HepG2 (cell line): ENCODE measurements around the gene RNF4. TPM values are rescaled to one million over a fixed set of nuclear protein-coding genes. Genes with fewer than 3 reads are reported as not detected.

Experiments
- ATAC-seq: fragments of 200-7000 bp; cut with Tn5 transposase; 3 replicates; pipeline ENCODE4 v1.9.1; 2020; ENCODE audit warnings: mild to moderate bottlenecking, moderate library complexity
- BruUV-seq: library from RNA; stranded (reverse); fragments of 400-500 nt; replicated peaks from 2 replicates; lab custom pipeline; 2021; lab: Mats Ljungman, UMichigan
- CTCF ChIA-PET: fragments of 300-600 bp; formaldehyde crosslinking; extraction: SDS; loops from one replicate; lab custom pipeline; 2021; ENCODE audit warnings: low total read pairs, inconsistent platforms, low intra/inter-chr PET ratio; lab: Yijun Ruan, JAX
- POLR2A ChIA-PET: fragments of 350-600 bp; sonication (Branson Sonifier 250); formaldehyde crosslinking; loops from one replicate; lab custom pipeline; 2020; ENCODE audit warnings: antibody characterized with exemption, inconsistent platforms; lab: Yijun Ruan, JAX
- DNase-seq: peaks from one replicate; pipeline ENCODE4 v3.0.0-alpha.2; 2015; ENCODE audit warnings: low spot score
- FAIRE-seq: peaks from 3 replicates; lab custom pipeline; 2011; peaks lifted over from hg19 to GRCh38; lab: Jason Lieb, UNC
- H2AFZ ChIP-seq: one replicate; pipeline ENCODE4 v1.6.1; 2011; ENCODE audit warnings: low read length, inconsistent platforms
- H3K27ac ChIP-seq: fragments of 300-600 bp; 3 replicates; pipeline ENCODE4 v1.8.0; 2011; ENCODE audit warnings: mixed run types, mild to moderate bottlenecking, mixed read lengths, low read length, inconsistent platforms; ENCODE audit not compliant: insufficient read depth; ENCODE audit errors: extremely low read length
- H3K27me3 ChIP-seq, 2 experiments: fragments of 200-600 bp in 1 of 2; 2 replicates in 1 of 2; 3 replicates in 1 of 2; pipeline versions ENCODE4 v1.6.0 to v1.8.0; 2011; ENCODE audit warnings: low read length in 2 of 2, mild to moderate bottlenecking in 2 of 2, moderate library complexity in 2 of 2, inconsistent platforms in 1 of 2; ENCODE audit not compliant: insufficient read depth in 2 of 2, control insufficient read depth in 1 of 2
- H3K36me3 ChIP-seq, 2 experiments: fragments of 200-600 bp in 1 of 2; replicated peaks in 1 of 2; 2 replicates in 1 of 2; 3 replicates in 1 of 2; pipeline versions ENCODE4 v1.5.1 to v1.8.0; 2011; ENCODE audit warnings: low read length in 2 of 2, inconsistent platforms in 1 of 2; ENCODE audit not compliant: insufficient read depth in 2 of 2, control insufficient read depth in 1 of 2
- H3K4me1 ChIP-seq: 2 replicates; pipeline ENCODE4 v1.5.1; 2012; ENCODE audit warnings: low read length, inconsistent platforms; ENCODE audit not compliant: insufficient read depth
- H3K4me2 ChIP-seq: 2 replicates; pipeline ENCODE4 v1.6.0; 2011; ENCODE audit warnings: low read depth, low read length, inconsistent platforms
- H3K4me3 ChIP-seq, 3 experiments: fragments of 200-600 bp in 1 of 3; sonication (generic), shearing (Covaris generic) in 1 of 3; replicated peaks in 1 of 3; 2 replicates each; pipeline ENCODE4 v1.5.1; 2011 to 2016; ENCODE audit warnings: low read length in 3 of 3, inconsistent platforms in 2 of 3, low read depth in 2 of 3, mild to moderate bottlenecking in 2 of 3, control low read depth in 1 of 3, mixed read lengths in 1 of 3; ENCODE audit not compliant: insufficient read depth in 1 of 3
- H3K79me2 ChIP-seq: one replicate; pipeline ENCODE4 v1.6.1; 2011; ENCODE audit warnings: low read length, inconsistent platforms; ENCODE audit not compliant: insufficient read depth
- H3K9ac ChIP-seq: 2 replicates; pipeline ENCODE4 v1.6.0; 2011; ENCODE audit warnings: mild to moderate bottlenecking, low read depth, low read length, inconsistent platforms; ENCODE audit not compliant: insufficient read depth
- H3K9me3 ChIP-seq: 2 replicates; pipeline ENCODE4 v1.5.1; 2012; ENCODE audit warnings: mild to moderate bottlenecking, low read length
- H4K20me1 ChIP-seq: 2 replicates; pipeline ENCODE4 v1.6.0; 2011; ENCODE audit warnings: inconsistent platforms, mild to moderate bottlenecking, low read length, moderate library complexity; ENCODE audit not compliant: insufficient read depth
- CC2D1A ChIP-seq: sonication (generic); formaldehyde crosslinking; IDR thresholded peaks from 2 replicates; pipeline ENCODE4 v1.8.1; 2023; ENCODE audit warnings: mild to moderate bottlenecking, missing genetic modification reagents
- CCDC6 ChIP-seq: sonication (generic); formaldehyde crosslinking; IDR thresholded peaks from 2 replicates; pipeline ENCODE4 v1.8.1; 2022; ENCODE audit warnings: mild to moderate bottlenecking, missing genetic modification reagents, moderate library complexity
- DBP ChIP-seq: sonication (generic); formaldehyde crosslinking; IDR thresholded peaks from 2 replicates; pipeline ENCODE4 v1.4.0; 2020; ENCODE audit warnings: missing genetic modification reagents; ENCODE audit errors: not compliant biosample characterization
- FOXA1 ChIP-seq, 2 experiments: fragments of 450-650 bp in 1 of 2; sonication (generic) in 1 of 2; formaldehyde crosslinking in 1 of 2; IDR thresholded peaks; 2 replicates each; pipeline versions ENCODE4 v1.4.0 to v1.6.1; 2016 to 2020; ENCODE audit warnings: missing genetic modification reagents in 1 of 2
- KDM2A ChIP-seq: sonication (generic); formaldehyde crosslinking; IDR thresholded peaks from 2 replicates; pipeline ENCODE4 v1.4.0; 2020; ENCODE audit warnings: low read depth, missing genetic modification reagents, borderline replicate concordance
- NFKB2 ChIP-seq: sonication (generic); formaldehyde crosslinking; IDR thresholded peaks from 2 replicates; pipeline ENCODE4 v1.4.0; 2020; ENCODE audit warnings: missing genetic modification reagents, borderline replicate concordance
- SP1 ChIP-seq, 2 experiments: fragments of 450-650 bp in 1 of 2; sonication (generic) in 1 of 2; formaldehyde crosslinking in 1 of 2; IDR thresholded peaks; 2 replicates each; pipeline versions ENCODE4 v1.4.0 to v1.6.1; 2016 to 2020; ENCODE audit warnings: missing genetic modification reagents in 1 of 2
- ZNF543 ChIP-seq: sonication (generic); formaldehyde crosslinking; IDR thresholded peaks from 2 replicates; pipeline ENCODE4 v1.4.0; 2020; ENCODE audit warnings: mild to moderate bottlenecking, missing genetic modification reagents
- ZNF766 ChIP-seq: sonication (generic); formaldehyde crosslinking; IDR thresholded peaks from 2 replicates; pipeline ENCODE4 v1.5.0; 2020; ENCODE audit warnings: missing genetic modification reagents, borderline replicate concordance
- WGBS: methylation state at CpG from one replicate; pipeline ENCODE4 v1.1.6; 2017; ENCODE audit warnings: low lambda C conversion rate; 5-methylcytosine and 5-hydroxymethylcytosine counted together
- in situ Hi-C: cut with HindIII; loops from 2 replicates; pipeline ENCODE4 v1.10.0; 2017; ENCODE audit warnings: low pct_unique_long_range_greater_than_20kb; ENCODE audit not compliant: extremely low pct_ligation_motif_present
- intact Hi-C: fragments of 100-400 bp; cut with micrococcal nuclease; formaldehyde crosslinking; loops from one replicate; pipeline ENCODE4 v1.10.0; 2022; ENCODE audit not compliant: unreplicated experiment
- polyA plus RNA-seq, 8 experiments: library from polyadenylated mRNA; depleted of rRNA in 3 of 8; stranded (reverse) in 7 of 8; unstranded in 1 of 8; fragments of >200 nt; fragmentation: Illumina TruSeq in 4 of 8; extraction: Trizol in 4 of 8; gene quantifications; 2 replicates each; pipeline versions ENCODE4 v1.2.1 to v1.2.3, GENCODE V29; 2011 to 2016; ENCODE audit warnings: low read depth in 4 of 8, missing spikeins in 1 of 8, mixed read lengths in 1 of 8; ENCODE audit not compliant: insufficient read depth in 1 of 8
- total RNA-seq, 5 experiments: library from RNA; depleted of rRNA; stranded (reverse); fragments of >200 nt; fragmentation: Illumina TruSeq; extraction: Trizol; gene quantifications; 2 replicates each; pipeline ENCODE4 v1.2.3, GENCODE V29; 2016; ENCODE audit warnings: low read depth in 1 of 5

RNF4 gene
- total and polyA plus RNA-seq, 2 of the 13 experiments (the other 11 are each of a cell fraction or from before 2014, with no cell fraction given): 38.1 to 45.1 TPM

DNA sequence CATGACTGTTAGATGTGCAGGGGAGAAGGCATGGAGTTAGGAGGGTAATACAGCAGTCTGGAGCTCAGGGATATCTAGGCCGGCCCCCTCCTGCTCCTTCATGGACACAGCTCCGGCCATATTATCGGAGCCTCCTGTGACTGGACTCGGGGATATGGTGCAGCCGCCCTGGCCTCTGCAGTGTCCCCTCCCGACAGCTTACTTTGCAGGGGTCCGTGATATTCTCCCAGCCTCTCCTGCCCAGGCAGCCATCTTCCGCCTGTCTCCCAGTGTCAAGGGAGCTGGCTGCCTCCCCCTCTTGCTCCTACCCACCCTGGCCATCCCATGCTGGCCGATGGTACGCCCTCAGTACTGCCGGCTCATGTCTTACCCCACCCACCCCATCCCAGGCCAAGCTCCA, 19.9 kb upstream of the RNF4 start:
- BruUV-seq: no TSS peak
- no peak for TF ChIP-seq ZNF543 (CRISPR knock-in tag)
- TF ChIP-seq NFKB2: no peak
- TF ChIP-seq SP1 (IDR thresholded peaks at IDR 0.05): no peak
- no peak for TF ChIP-seq SP1 (CRISPR knock-in tag; IDR thresholded peaks at IDR 0.05)
- no peak for TF ChIP-seq ZNF766 (CRISPR knock-in tag)
- TF ChIP-seq KDM2A (CRISPR knock-in tag): no peak
- TF ChIP-seq CC2D1A (CRISPR knock-in tag): no peak
- TF ChIP-seq FOXA1 (IDR thresholded peaks at IDR 0.05): no peak
- no peak for TF ChIP-seq FOXA1 (CRISPR knock-in tag; IDR thresholded peaks at IDR 0.05)
- no peak for TF ChIP-seq DBP (CRISPR knock-in tag)
- TF ChIP-seq CCDC6: no peak
- TF ChIP-seq, all 625 proteins: peak for 0
- Histone ChIP-seq H3K9me3 (no peaks in the 10 kb centered on the region), H3K79me2 (no peaks in the 10 kb centered on the region), H2AFZ (no peak overlapping the region), H3K36me3 (no peaks in the 10 kb centered on the region), H3K27ac (no peak overlapping the region), H3K4me1 (peaks cover 12% of the 10 kb centered on the region), H3K4me3 (no peak overlapping the region), H3K9ac (no peak overlapping the region), H4K20me1 (no peaks in the 10 kb centered on the region), H3K4me2 (no peak overlapping the region), H3K27me3 (peaks cover 4 to 34% of the 10 kb centered on the region in 2 experiments; a peak in 4 of 5 replicates)
- POLR2A ChIA-PET: no interaction called here
- ATAC-seq (no peak), DNase-seq (no peak), FAIRE-seq (no peak)
- in situ Hi-C loops: no loop called here
- CTCF ChIA-PET: no interaction called here
- WGBS: 72% methylated on average over 9 of the region's 11 CpGs
- intact Hi-C loops: loop anchor here (5.0 kb wide), 1 partner anchor 442 kb away; the partner anchor contains the start of gene NELFA
